ENCODE measurements around the gene TESPA1.

TESPA1 gene

DNA sequence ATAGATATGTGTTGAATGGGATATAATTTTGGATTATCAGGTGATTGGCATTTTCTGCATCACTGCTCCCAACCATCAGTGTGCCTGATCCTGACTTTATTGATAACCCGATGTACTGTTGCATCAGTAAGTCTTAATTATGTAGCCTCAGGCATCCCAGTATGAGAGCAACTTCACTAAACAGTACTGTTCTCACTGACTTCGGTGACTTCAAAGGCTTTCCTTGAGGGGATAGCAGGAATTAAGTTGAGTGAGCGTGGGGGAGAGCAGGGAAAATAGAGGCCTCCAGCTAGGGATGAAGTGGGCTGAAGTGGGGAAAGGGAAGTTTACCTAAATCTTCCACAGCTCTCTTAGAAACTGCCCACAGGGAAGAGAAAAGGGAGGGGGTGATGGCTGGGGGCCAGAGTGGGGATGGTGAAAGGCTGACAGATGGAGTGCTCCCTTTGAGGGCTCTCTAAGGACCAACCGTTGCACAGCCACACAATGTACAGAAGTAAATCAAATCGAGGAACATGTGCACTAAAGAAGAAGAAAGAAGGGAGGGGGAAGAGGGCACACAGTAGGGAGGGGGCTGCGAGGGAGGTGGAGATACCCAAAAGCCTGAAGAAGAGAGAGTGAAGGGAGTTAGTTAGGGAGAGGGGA is 24.5 kb upstream of the TESPA1 start:
- DNase-seq (ENCODE audit: low spot score): no peak
- in situ Hi-C loops (cut with MboI; ENCODE audit: low pct_unique_long_range_greater_than_20kb, low sequenced_read_pairs, unreplicated experiment): no loop called here
- TF ChIP-seq, protein P1, sequence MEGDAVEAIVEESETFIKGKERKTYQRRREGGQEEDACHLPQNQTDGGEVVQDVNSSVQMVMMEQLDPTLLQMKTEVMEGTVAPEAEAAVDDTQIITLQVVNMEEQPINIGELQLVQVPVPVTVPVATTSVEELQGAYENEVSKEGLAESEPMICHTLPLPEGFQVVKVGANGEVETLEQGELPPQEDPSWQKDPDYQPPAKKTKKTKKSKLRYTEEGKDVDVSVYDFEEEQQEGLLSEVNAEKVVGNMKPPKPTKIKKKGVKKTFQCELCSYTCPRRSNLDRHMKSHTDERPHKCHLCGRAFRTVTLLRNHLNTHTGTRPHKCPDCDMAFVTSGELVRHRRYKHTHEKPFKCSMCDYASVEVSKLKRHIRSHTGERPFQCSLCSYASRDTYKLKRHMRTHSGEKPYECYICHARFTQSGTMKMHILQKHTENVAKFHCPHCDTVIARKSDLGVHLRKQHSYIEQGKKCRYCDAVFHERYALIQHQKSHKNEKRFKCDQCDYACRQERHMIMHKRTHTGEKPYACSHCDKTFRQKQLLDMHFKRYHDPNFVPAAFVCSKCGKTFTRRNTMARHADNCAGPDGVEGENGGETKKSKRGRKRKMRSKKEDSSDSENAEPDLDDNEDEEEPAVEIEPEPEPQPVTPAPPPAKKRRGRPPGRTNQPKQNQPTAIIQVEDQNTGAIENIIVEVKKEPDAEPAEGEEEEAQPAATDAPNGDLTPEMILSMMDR (IDR thresholded peaks at IDR 0.05; ENCODE audit: extremely low read depth, insufficient read depth, missing control alignments): no peak

DNA sequence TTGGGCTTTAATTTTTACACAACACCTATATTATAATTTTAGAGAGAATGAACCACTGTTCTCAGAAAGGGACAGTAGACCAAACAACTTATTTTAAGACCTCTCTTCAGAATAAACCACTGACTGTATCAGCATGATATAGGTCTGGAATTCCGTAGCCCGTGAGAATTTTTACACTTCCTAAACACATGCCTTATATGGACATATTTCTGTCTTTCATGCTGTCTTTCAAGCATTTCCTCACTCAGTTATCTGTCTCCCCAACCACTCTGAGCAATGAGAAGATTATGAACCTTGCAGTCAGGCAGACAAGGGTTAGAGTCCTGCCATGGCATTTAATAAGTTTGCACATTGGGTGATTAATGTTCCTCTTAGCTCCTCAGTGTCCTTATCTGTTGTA is 17.8 kb upstream of the TESPA1 start:
- TF ChIP-seq, protein P1 (IDR thresholded peaks at IDR 0.05; ENCODE audit: extremely low read depth, insufficient read depth, missing control alignments): no peak
- in situ Hi-C loops (cut with MboI; ENCODE audit: low pct_unique_long_range_greater_than_20kb, low sequenced_read_pairs, unreplicated experiment): no loop called here
- no peak for DNase-seq (ENCODE audit: low spot score)

DNA sequence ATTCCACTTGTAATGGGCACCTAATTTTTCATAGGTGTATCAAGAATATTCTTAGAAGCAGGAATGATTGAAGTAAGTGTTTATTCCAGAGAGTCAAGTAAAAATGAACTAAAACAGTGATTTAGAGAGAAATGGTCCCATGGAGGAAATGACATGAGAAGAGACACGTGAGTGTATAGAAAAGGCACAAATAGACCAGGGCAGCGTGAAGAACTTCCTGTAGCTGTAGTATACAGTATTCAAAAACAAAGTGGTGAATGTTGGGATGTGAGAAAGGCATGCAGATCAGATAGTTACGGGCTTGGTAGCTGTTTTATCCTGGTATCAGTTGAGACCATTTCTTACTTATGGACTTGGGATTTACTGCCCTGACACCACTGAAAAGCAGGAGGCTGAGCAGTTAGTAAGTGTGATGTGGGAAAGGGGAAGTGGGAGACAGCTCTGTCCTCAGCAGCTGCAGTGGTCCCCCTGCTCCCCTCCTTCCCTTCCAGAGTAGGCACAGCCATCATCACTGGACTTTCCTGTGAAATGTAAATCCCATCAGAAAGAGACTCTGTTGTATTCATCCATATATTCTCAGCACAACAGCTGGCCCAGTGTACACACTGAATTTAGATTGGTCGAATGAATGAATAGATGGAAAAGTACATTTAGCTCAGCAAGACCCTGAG is 16.8 kb upstream of the TESPA1 start:
- TF ChIP-seq, protein P1 (IDR thresholded peaks at IDR 0.05; ENCODE audit: extremely low read depth, insufficient read depth, missing control alignments): no peak
- no peak for DNase-seq (ENCODE audit: low spot score)
- in situ Hi-C loops (cut with MboI; ENCODE audit: low pct_unique_long_range_greater_than_20kb, low sequenced_read_pairs, unreplicated experiment): no loop called here

DNA sequence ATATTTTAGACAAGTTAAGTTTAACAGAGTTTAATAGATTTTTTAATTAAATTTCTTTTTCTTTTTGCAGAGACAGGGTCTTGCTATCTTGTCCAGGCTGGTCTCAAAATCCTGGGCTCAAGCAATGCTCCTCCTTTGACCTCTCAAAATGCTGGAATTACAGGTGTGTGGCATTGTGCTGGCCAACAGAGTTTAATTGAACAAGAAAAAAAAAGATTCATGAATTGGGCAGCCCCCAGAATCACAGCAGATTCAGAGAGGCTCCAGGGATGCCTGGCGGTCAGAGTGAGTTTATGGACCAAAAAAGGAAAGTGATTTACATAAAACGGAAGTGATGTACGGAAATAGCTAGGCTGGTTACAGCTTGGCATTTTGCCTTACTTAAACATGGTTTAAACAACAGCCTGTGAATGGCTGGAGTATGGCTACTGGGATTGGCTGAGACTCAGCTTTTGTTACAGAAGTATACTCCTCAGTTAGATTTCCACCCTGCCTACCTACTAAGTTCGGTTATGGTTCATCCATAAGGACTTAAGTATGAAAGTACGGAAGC is 14.5 kb upstream of the TESPA1 start:
- in situ Hi-C loops (cut with MboI; ENCODE audit: low pct_unique_long_range_greater_than_20kb, low sequenced_read_pairs, unreplicated experiment): loop anchor here (25.0 kb wide), 1 partner anchor 638 kb away; the partner anchor contains the start of gene OR10P1
- TF ChIP-seq, protein P1 (IDR thresholded peaks at IDR 0.05; ENCODE audit: extremely low read depth, insufficient read depth, missing control alignments): no peak

DNA sequence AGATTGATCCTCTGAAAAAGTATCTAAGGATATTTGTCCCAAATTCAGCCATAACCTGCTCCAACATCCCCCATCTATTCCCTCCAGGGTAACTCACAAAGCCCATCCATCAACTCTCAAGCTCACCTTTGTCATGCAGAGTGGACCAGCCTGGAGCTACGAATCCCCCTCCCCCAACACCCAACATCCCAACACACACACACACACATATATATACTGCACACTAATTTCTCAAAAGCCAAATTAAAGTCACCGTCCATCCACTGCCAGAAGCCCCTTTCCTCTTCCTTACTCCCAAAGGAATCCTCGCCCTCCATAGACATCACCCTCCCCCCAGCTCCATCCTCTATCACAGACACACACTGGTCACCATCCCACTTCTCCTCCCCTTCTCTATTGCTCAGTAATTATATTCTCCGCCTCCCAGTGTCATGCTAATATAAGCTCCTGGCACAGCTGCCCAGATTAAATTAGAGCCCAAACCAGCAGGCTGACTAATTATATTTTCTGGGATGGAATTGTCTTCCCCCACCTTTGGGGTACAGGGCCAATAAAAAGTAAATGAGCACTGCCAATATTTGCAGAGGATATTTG is 13.5 kb upstream of the TESPA1 start:
- DNase-seq (ENCODE audit: low spot score): no peak
- TF ChIP-seq, protein P1 (IDR thresholded peaks at IDR 0.05; ENCODE audit: extremely low read depth, insufficient read depth, missing control alignments): no peak
- in situ Hi-C loops (cut with MboI; ENCODE audit: low pct_unique_long_range_greater_than_20kb, low sequenced_read_pairs, unreplicated experiment): loop anchor here (25.0 kb wide), 1 partner anchor 639 kb away; the partner anchor contains the start of gene OR10P1

More for the DNA sequence above, 14.5 kb upstream of the TESPA1 start:
- DNase-seq (ENCODE audit: low spot score): no peak

DNA sequence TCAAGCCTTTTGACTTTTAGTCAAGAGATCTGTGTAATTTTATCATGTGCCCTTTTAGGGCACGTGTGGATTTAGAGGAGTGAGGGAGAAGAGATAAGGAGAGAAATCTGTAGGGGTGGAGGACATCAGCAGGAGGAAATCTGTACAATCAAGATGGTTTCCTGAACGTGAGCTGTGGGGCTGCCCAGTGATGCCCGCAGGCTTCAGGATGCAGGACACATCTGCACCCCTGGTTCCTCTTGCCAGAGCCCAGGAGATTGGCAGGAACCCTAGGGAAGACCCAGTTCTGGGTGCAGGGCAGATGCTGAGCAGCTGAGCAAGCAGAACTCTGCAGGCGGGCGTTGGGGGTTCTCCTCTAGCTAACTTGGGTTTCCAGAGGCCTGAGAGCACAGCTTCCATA is 11.6 kb upstream of the TESPA1 start:
- TF ChIP-seq, protein P1 (IDR thresholded peaks at IDR 0.05; ENCODE audit: extremely low read depth, insufficient read depth, missing control alignments): no peak
- in situ Hi-C loops (cut with MboI; ENCODE audit: low pct_unique_long_range_greater_than_20kb, low sequenced_read_pairs, unreplicated experiment): loop anchor here (25.0 kb wide), 1 partner anchor 641 kb away; the partner anchor contains the start of gene OR10P1
- no peak for DNase-seq (ENCODE audit: low spot score)

All from GM13977 (cell line).